H1 (cell line): ENCODE results near the gene CXorf65. TPM values are rescaled to one million over a fixed set of nuclear protein-coding genes. Genes with fewer than 3 reads are reported as not detected.

ENCODE experiments used
- CTCF ChIA-PET: fragments of 300-600 bp; sonication (Branson Sonifier 250); formaldehyde crosslinking; loops from one replicate; lab custom pipeline; 2021; ENCODE audit not compliant: partially characterized antibody; lab: Charles Lee
- POLR2A ChIA-PET: fragments of 300-600 bp; sonication (Branson Sonifier 250); formaldehyde crosslinking; loops from one replicate; lab custom pipeline; 2021; ENCODE audit warnings: inconsistent platforms; ENCODE audit not compliant: partially characterized antibody; lab: Charles Lee
- DNase-seq, 2 experiments: peaks; one replicate each; pipeline versions ENCODE4 v3.0.0 to v3.0.0-alpha.2; 2010 to 2022; ENCODE audit warnings: low spot score in 2 of 2, low read depth in 1 of 2, mixed read lengths in 1 of 2
- FAIRE-seq: peaks from 2 replicates; lab custom pipeline; 2011; peaks lifted over from hg19 to GRCh38; lab: Jason Lieb, UNC
- H2AFZ ChIP-seq: 2 replicates; pipeline ENCODE4 v1.8.1; 2012; ENCODE audit warnings: low read length, inconsistent platforms
- H2AK5ac ChIP-seq: 2 replicates; pipeline ENCODE4 v1.6.1; 2013; ENCODE audit warnings: low read depth, low read length
- H2BK120ac ChIP-seq: replicated peaks from 2 replicates; pipeline ENCODE3; 2013; ENCODE audit warnings: low read depth, low read length, inconsistent platforms
- H2BK12ac ChIP-seq: 2 replicates; pipeline ENCODE4 v1.6.1; 2013; ENCODE audit warnings: low read depth, low read length
- H2BK15ac ChIP-seq: 2 replicates; pipeline ENCODE4 v1.6.1; 2013; ENCODE audit warnings: low read length
- H2BK20ac ChIP-seq: 2 replicates; pipeline ENCODE4 v1.6.1; 2013; ENCODE audit warnings: low read length
- H2BK5ac ChIP-seq: 2 replicates; pipeline ENCODE4 v1.6.1; 2013; ENCODE audit warnings: low read depth, low read length
- H3K14ac ChIP-seq: 2 replicates; pipeline ENCODE4 v1.6.1; 2013; ENCODE audit warnings: inconsistent platforms; ENCODE audit not compliant: insufficient read length
- H3K18ac ChIP-seq: 2 replicates; pipeline ENCODE4 v1.6.1; 2013; ENCODE audit warnings: low read length; ENCODE audit errors: extremely low read depth
- H3K23ac ChIP-seq: 2 replicates; pipeline ENCODE4 v1.6.1; 2013; ENCODE audit warnings: inconsistent platforms; ENCODE audit not compliant: insufficient read length
- H3K23me2 ChIP-seq: 2 replicates; pipeline ENCODE4 v1.6.1; 2013; ENCODE audit warnings: low read depth, low read length
- H3K27ac ChIP-seq: 2 replicates; pipeline ENCODE4 v1.6.1; 2011; ENCODE audit warnings: low read depth, low read length, inconsistent platforms
- H3K27me3 ChIP-seq, 4 experiments: replicated peaks in 1 of 4; 1 replicate in 1 of 4; 2 replicates in 3 of 4; pipeline versions ENCODE4 v1.6.1 to v1.8.1; 2011 to 2013; ENCODE audit warnings: low read length in 3 of 4, mild to moderate bottlenecking in 3 of 4, inconsistent platforms in 2 of 4, mixed read lengths in 2 of 4, moderate library complexity in 1 of 4; ENCODE audit not compliant: control insufficient read depth in 3 of 4, insufficient read depth in 3 of 4; ENCODE audit errors: extremely low read depth in 1 of 4
- H3K36me3 ChIP-seq, 4 experiments: 2 replicates each; pipeline versions ENCODE4 v1.6.1 to v1.8.1; 2011 to 2013; ENCODE audit warnings: mild to moderate bottlenecking in 4 of 4, low read length in 3 of 4, moderate library complexity in 2 of 4, control low read depth in 1 of 4, inconsistent platforms in 1 of 4; ENCODE audit not compliant: insufficient read depth in 4 of 4, control insufficient read depth in 2 of 4
- H3K4ac ChIP-seq: replicated peaks from 2 replicates; pipeline ENCODE3; 2013; ENCODE audit warnings: low read length, low read depth, mixed read lengths, inconsistent platforms; ENCODE audit not compliant: insufficient read length
- H3K4me1 ChIP-seq, 4 experiments: replicated peaks in 1 of 4; 1 replicate in 1 of 4; 2 replicates in 3 of 4; pipeline versions ENCODE4 v1.6.1 to v1.8.1; 2011 to 2013; ENCODE audit warnings: low read length in 3 of 4, inconsistent platforms in 2 of 4, mixed read lengths in 1 of 4; ENCODE audit not compliant: insufficient read depth in 4 of 4, control insufficient read depth in 3 of 4
- H3K4me2 ChIP-seq, 2 experiments: 2 replicates each; pipeline versions ENCODE4 v1.6.1 to v1.8.1; 2011 to 2013; ENCODE audit warnings: low read depth in 2 of 2, low read length in 2 of 2, control low read depth in 1 of 2, inconsistent platforms in 1 of 2, mild to moderate bottlenecking in 1 of 2; ENCODE audit not compliant: insufficient read depth in 1 of 2
- H3K4me3 ChIP-seq, 4 experiments: fragments of 200-600, 300-600 bp in 1 of 4; sonication (generic), shearing (Covaris generic), sonication (Bioruptor Twin) in 1 of 4; 2 replicates each; pipeline versions ENCODE4 v1.5.1 to v1.8.1; 2011 to 2016; ENCODE audit warnings: low read length in 4 of 4, low read depth in 3 of 4, control low read depth in 2 of 4, inconsistent platforms in 2 of 4, mild to moderate bottlenecking in 2 of 4, mixed read lengths in 1 of 4, moderate library complexity in 1 of 4; ENCODE audit not compliant: insufficient read depth in 2 of 4; ENCODE audit errors: extremely low read depth in 1 of 4
- H3K56ac ChIP-seq: replicated peaks from 2 replicates; pipeline ENCODE3; 2013; ENCODE audit warnings: low read depth, mild to moderate bottlenecking, mixed read lengths, low read length, inconsistent platforms; ENCODE audit not compliant: insufficient read length
- H3K79me1 ChIP-seq: 2 replicates; pipeline ENCODE4 v1.6.1; 2013; ENCODE audit warnings: low read depth, low read length, control low read depth
- H3K79me2 ChIP-seq, 2 experiments: 2 replicates each; pipeline versions ENCODE4 v1.6.1 to v1.8.1; 2012 to 2013; ENCODE audit warnings: low read length in 2 of 2, mild to moderate bottlenecking in 2 of 2, inconsistent platforms in 1 of 2; ENCODE audit not compliant: insufficient read depth in 2 of 2, control insufficient read depth in 1 of 2
- H3K9ac ChIP-seq, 4 experiments: replicated peaks in 1 of 4; 1 replicate in 1 of 4; 2 replicates in 3 of 4; pipeline versions ENCODE4 v1.6.1 to v1.8.1; 2011 to 2013; ENCODE audit warnings: low read depth in 3 of 4, low read length in 3 of 4, control low read depth in 2 of 4, mild to moderate bottlenecking in 2 of 4, moderate library complexity in 2 of 4, inconsistent platforms in 1 of 4; ENCODE audit errors: extremely low read depth in 1 of 4
- H3K9me3 ChIP-seq, 2 experiments: 2 replicates each; pipeline versions ENCODE4 v1.6.1 to v1.8.1; 2012 to 2013; ENCODE audit warnings: mild to moderate bottlenecking in 2 of 2, moderate library complexity in 2 of 2, control low read depth in 1 of 2, inconsistent platforms in 1 of 2, low read depth in 1 of 2, low read length in 1 of 2, mixed read lengths in 1 of 2; ENCODE audit not compliant: insufficient read depth in 2 of 2
- H4K20me1 ChIP-seq, 2 experiments: replicated peaks in 1 of 2; 2 replicates each; pipeline versions ENCODE3 to v1.8.1; 2011 to 2013; ENCODE audit warnings: inconsistent platforms in 2 of 2, low read length in 2 of 2, mild to moderate bottlenecking in 1 of 2; ENCODE audit not compliant: insufficient read depth in 2 of 2, control insufficient read depth in 1 of 2
- H4K5ac ChIP-seq: 2 replicates; pipeline ENCODE4 v1.6.1; 2013; ENCODE audit warnings: low read length, low read depth, mixed read lengths, inconsistent platforms; ENCODE audit not compliant: insufficient read length
- H4K8ac ChIP-seq: 2 replicates; pipeline ENCODE4 v1.8.0; 2013; ENCODE audit warnings: mild to moderate bottlenecking, moderate library complexity, low read length, inconsistent platforms; ENCODE audit not compliant: insufficient read depth; ENCODE audit errors: extremely low read depth
- H4K91ac ChIP-seq: replicated peaks from 2 replicates; pipeline ENCODE3; 2013; ENCODE audit warnings: low read length, mixed read lengths, inconsistent platforms; ENCODE audit not compliant: insufficient read length
- CBX8 ChIP-seq: fragments of 300-800, 300-1000 bp; sonication (generic); IDR thresholded peaks from 2 replicates; pipeline ENCODE4 v1.7.1; 2016; ENCODE audit warnings: low read depth, low read length, borderline replicate concordance
- FOSL1 ChIP-seq: IDR thresholded peaks from 2 replicates; pipeline ENCODE4 v1.6.1; 2011; ENCODE audit warnings: mild to moderate bottlenecking, low read depth, low read length, moderate library complexity; ENCODE audit not compliant: insufficient read depth
- KDM5A ChIP-seq: fragments of 200-600 bp; IDR thresholded peaks from 2 replicates; pipeline ENCODE4 v1.7.1; 2012; ENCODE audit warnings: mild to moderate bottlenecking, low read length, inconsistent platforms, mixed read lengths
- SUZ12 ChIP-seq: fragments of 200-600 bp; sonication (generic); IDR thresholded peaks from 2 replicates; pipeline ENCODE4 v1.6.1; 2012; ENCODE audit warnings: mild to moderate bottlenecking, inconsistent platforms, low read length, moderate library complexity, mixed read lengths
- TBP ChIP-seq: IDR thresholded peaks from 2 replicates; pipeline ENCODE4 v1.6.1; 2011; ENCODE audit warnings: low read depth, low read length, improper control_type of control experiment
- ZNF274 ChIP-seq: IDR thresholded peaks from 2 replicates; pipeline ENCODE4 v1.7.0; 2012; ENCODE audit warnings: low read length, borderline replicate concordance; ENCODE audit errors: extremely low read depth
- WGBS, 2 experiments: shearing (Covaris generic) in 1 of 2; methylation state at CpG; one replicate each; pipeline versions ENCODE4 v1.1.6 to v1.1.7; 2013 to 2015; ENCODE audit warnings: low lambda C conversion rate in 2 of 2, mixed read lengths in 2 of 2, inconsistent platforms in 1 of 2, low coverage in 1 of 2, missing lambda C conversion rate in 1 of 2; ENCODE audit not compliant: insufficient replicate concordance in 2 of 2, insufficient coverage in 1 of 2, insufficient read length in 1 of 2; ENCODE audit errors: extremely low coverage in 1 of 2, missing lambda C conversion rate in 1 of 2; 5-methylcytosine and 5-hydroxymethylcytosine counted together
- polyA plus RNA-seq, 7 experiments: library from polyadenylated mRNA; depleted of rRNA in 3 of 7; stranded (reverse) in 5 of 7; unstranded in 2 of 7; fragments of >200 nt in 5 of 7; fragments of 200-250 nt in 2 of 7; gene quantifications; 1 replicate in 5 of 7; 2 replicates in 1 of 7; 4 replicates in 1 of 7; pipeline versions ENCODE4 v1.2.1 to v1.2.3, GENCODE V29; 2011 to 2013; ENCODE audit warnings: missing spikeins in 2 of 7, mixed read lengths in 2 of 7
- total RNA-seq: library from RNA; stranded (reverse); fragmentation: NEBNext Ultra II Directional; extraction: Animal tissue kit (Norgen Biotek cat#: 25700); gene quantifications from 2 replicates; pipeline ENCODE4 v1.2.1, GENCODE V29; 2021
- TF ChIP-seq, protein P1 (sequence below): IDR thresholded peaks from 2 replicates; pipeline ENCODE4 v1.6.1; 2012; ENCODE audit warnings: inconsistent platforms

CXorf65 gene
- total and polyA plus RNA-seq, 2 of the 8 experiments (the other 6 are each of a cell fraction or from before 2014, with no cell fraction given): not detected

DNA sequence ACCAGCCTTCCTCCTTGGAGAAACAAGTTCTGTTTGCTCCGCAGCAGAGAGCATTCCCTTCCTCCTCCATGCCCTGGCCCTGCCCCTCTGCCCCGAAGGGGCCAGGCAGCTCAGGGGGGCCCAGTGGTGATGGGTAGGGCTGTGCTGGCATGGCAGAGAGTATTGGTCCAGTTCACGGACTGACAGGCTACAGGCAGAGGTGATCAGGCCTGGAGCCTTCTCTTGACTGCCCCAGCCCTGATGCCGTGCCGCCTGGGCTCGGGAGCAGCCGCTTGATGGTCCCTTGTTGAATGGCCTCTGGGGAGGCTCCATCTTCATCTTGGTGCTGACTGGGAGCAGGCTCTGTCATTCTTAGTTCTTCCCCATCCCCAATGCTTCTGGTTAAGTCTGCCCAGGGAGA lies 47.7 kb upstream of the CXorf65 start:
- no peak for TF ChIP-seq TBP
- TF ChIP-seq FOSL1: no peak
- TF ChIP-seq CBX8: no peak
- no peak for TF ChIP-seq SUZ12
- no peak for TF ChIP-seq ZNF274
- TF ChIP-seq, protein P1, sequence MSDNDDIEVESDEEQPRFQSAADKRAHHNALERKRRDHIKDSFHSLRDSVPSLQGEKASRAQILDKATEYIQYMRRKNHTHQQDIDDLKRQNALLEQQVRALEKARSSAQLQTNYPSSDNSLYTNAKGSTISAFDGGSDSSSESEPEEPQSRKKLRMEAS: no peak
- TF ChIP-seq KDM5A: no peak
- TF ChIP-seq, all 59 proteins: peak for 0
- no peak overlapping the region for H3K4me3 ChIP-seq
- H2BK15ac ChIP-seq: no peak overlapping the region
- 89% methylated on average over 5 of the region's 7 CpGs; no CpG with 5 or more reads in 1 of the 2 experiments for WGBS, 2 experiments
- H3K79me1 ChIP-seq: no peaks in the 10 kb centered on the region
- no peak overlapping the region for H2BK12ac ChIP-seq
- no peaks in the 10 kb centered on the region for H3K79me2 ChIP-seq
- no peak overlapping the region for H4K8ac ChIP-seq
- H2BK20ac ChIP-seq: no peak overlapping the region
- H3K4ac ChIP-seq: no peak overlapping the region
- no peaks in the 10 kb centered on the region for H3K4me1 ChIP-seq
- H4K20me1 ChIP-seq: no peaks in the 10 kb centered on the region
- no peak overlapping the region for H3K9ac ChIP-seq
- H2AK5ac ChIP-seq: no peak overlapping the region
- DNase-seq: no peak
- no peak overlapping the region for H3K14ac ChIP-seq
- H3K18ac ChIP-seq: no peak overlapping the region
- no peak overlapping the region for H2AFZ ChIP-seq
- no peak overlapping the region for H4K91ac ChIP-seq
- no peak overlapping the region for H3K27ac ChIP-seq
- no peak overlapping the region for H3K4me2 ChIP-seq
- POLR2A ChIA-PET: no interaction called here
- no peak overlapping the region for H3K23ac ChIP-seq
- no peaks in the 10 kb centered on the region for H3K9me3 ChIP-seq
- peaks cover 0 to 7% (median 2%) of the 10 kb centered on the region in 4 experiments; a peak in 4 of 8 replicates for H3K36me3 ChIP-seq
- H3K23me2 ChIP-seq: no peaks in the 10 kb centered on the region; the same call in 1 of the 2 replicates
- no peak overlapping the region for H2BK5ac ChIP-seq
- H3K56ac ChIP-seq: no peak overlapping the region
- no peak for FAIRE-seq
- H3K27me3 ChIP-seq: no peaks in the 10 kb centered on the region
- CTCF ChIA-PET: no interaction called here
- H4K5ac ChIP-seq: no peak overlapping the region
- no peak overlapping the region for H2BK120ac ChIP-seq
